ENCODE results near the gene FGF4. TPM values are rescaled to one million over a fixed set of nuclear protein-coding genes. Genes with fewer than 3 reads are reported as not detected.

The FGF4 gene
- total RNA-seq, 1 donor from 2014 or later: not detected

- Histone ChIP-seq H3K36me3 (ENCODE audit: control insufficient read depth, insufficient read depth, low read length) (no peaks in the 10 kb centered on the region), H3K4me3 (ENCODE audit: low read depth, low read length) (no peak overlapping the region), H3K27me3 (ENCODE audit: control insufficient read depth, insufficient read depth, low read length) (peaks cover 47% of the 10 kb centered on the region)
- DNase-seq (ENCODE audit: low read depth): no peak
- TF ChIP-seq, protein P1, sequence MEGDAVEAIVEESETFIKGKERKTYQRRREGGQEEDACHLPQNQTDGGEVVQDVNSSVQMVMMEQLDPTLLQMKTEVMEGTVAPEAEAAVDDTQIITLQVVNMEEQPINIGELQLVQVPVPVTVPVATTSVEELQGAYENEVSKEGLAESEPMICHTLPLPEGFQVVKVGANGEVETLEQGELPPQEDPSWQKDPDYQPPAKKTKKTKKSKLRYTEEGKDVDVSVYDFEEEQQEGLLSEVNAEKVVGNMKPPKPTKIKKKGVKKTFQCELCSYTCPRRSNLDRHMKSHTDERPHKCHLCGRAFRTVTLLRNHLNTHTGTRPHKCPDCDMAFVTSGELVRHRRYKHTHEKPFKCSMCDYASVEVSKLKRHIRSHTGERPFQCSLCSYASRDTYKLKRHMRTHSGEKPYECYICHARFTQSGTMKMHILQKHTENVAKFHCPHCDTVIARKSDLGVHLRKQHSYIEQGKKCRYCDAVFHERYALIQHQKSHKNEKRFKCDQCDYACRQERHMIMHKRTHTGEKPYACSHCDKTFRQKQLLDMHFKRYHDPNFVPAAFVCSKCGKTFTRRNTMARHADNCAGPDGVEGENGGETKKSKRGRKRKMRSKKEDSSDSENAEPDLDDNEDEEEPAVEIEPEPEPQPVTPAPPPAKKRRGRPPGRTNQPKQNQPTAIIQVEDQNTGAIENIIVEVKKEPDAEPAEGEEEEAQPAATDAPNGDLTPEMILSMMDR (IDR thresholded peaks at IDR 0.05; ENCODE audit: insufficient read depth, low read length, poor library complexity, severe bottlenecking): no peak
Measured at GRCh38 chr11:69778373-69778772, 3.2 kb upstream of the FGF4 start.

DNA sequence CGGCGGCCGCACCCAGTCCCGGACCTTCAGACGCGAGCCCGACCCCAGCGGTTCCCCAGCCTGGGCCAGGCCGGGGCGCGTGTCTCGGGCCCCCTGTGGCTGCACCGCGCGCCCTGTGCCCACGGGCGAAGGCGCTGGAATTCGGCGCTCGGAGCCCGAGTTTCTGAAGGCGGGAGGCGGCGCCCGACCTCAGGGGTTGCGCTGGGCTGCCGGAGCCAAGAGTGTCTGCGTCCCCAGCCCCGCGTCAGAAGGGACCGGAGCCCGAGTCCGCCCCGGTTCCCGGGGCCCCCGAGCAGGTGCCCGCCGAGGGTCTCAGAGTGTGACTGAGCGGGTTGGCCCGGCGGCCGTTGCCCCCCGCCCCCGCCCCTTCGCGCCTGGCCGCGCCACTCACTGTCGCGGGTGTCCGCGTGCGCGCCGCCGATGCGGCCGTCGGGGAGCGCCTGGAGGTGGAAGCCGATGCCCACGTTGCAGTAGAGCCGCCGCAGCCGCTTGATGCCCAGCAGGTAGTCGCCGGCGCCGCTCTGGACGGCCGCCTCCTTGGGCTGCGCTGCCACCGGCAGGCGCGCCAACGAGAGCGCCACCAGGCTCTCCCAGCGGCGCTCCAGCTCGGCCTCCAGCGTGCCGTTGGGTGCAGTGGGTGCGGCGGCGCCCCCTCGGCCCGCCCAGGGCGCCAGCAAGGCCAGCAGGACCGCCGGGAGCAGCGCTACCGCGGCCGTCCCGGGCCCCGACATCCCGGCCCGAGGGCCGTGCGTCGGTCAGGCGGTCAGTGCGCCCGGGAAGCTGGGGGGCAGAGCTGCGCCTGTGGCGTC lies 583 bp downstream of the FGF4 start:
- Histone ChIP-seq H3K36me3 (ENCODE audit: control insufficient read depth, insufficient read depth, low read length) (no peaks in the 10 kb centered on the region), H3K27me3 (ENCODE audit: control insufficient read depth, insufficient read depth, low read length) (peaks cover 55% of the 10 kb centered on the region), H3K4me3 (ENCODE audit: low read depth, low read length) (no peak overlapping the region)
- no peak for DNase-seq (ENCODE audit: low read depth)
- TF ChIP-seq, protein P1 (IDR thresholded peaks at IDR 0.05; ENCODE audit: insufficient read depth, low read length, poor library complexity, severe bottlenecking): no peak

DNA sequence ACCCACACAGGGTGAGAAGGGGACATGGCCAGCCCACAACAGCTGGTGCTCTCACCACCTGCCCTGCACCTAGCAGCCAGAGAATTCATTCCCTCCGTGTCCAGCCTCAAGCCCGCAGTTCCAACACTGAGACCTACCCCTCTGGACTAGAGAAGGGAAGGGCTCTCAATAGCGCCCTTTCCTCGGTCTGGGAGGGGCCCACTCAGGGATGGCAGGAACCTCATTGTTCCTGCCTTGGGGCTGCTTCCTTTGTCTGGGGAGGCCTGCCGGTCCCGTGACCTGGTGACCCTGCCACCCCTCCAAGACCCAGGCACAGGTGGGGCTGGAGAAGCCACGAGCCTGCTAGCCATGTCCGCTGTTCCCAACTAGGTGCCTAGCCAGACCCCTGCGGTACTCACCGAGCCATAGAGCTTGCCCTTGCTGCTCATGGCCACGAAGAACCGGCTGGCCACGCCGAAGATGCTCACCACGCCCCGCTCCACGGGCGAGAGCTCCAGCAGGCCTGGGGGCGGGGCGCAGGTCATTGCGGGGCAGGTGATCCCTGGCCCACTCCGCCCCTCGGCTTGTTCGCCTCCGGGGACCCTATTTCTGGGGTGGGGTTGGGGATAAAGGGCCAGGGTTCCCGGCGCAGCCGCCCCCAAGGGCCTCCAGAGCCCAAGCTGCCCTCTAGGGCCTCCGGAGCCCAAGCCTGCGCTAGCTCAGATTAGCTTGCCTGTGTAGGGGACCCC lies 1.4 kb downstream of the FGF4 start:
- no peak for DNase-seq (ENCODE audit: low read depth)
- H3K4me3 ChIP-seq (ENCODE audit: low read depth, low read length): no peak overlapping the region
- H3K27me3 ChIP-seq (ENCODE audit: control insufficient read depth, insufficient read depth, low read length): peaks cover 55% of the 10 kb centered on the region
- H3K36me3 ChIP-seq (ENCODE audit: control insufficient read depth, insufficient read depth, low read length): no peaks in the 10 kb centered on the region
- TF ChIP-seq, protein P1 (IDR thresholded peaks at IDR 0.05; ENCODE audit: insufficient read depth, low read length, poor library complexity, severe bottlenecking): no peak

GRCh38 chr11:69771466-69771865 lies 3.7 kb downstream of the FGF4 start:
- DNase-seq (ENCODE audit: low read depth): no peak
- H3K4me3 ChIP-seq (ENCODE audit: low read depth, low read length): no peak overlapping the region
- no peaks in the 10 kb centered on the region for H3K36me3 ChIP-seq (ENCODE audit: control insufficient read depth, insufficient read depth, low read length)
- H3K27me3 ChIP-seq (ENCODE audit: control insufficient read depth, insufficient read depth, low read length): peaks cover 48% of the 10 kb centered on the region
- TF ChIP-seq, protein P1 (IDR thresholded peaks at IDR 0.05; ENCODE audit: insufficient read depth, low read length, poor library complexity, severe bottlenecking): no peak

DNA sequence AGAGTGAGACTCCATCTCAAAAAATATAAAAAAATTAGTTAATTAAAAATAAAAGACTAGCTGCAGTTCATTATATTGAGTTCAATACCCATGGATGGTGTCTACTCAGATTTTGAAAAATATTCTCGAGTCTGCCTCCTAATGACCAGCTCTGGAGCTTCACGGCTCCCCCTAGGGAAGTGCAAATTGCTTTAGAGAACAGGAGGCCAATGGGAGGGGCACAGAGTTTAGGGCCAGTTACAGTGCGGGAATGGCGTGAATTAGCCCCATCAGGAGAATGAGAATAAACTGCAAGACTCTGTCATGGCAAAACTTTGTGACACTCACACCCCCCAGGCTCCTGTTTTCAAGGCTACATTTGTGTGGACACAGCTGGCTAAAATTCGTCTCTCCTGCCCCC lies 4.6 kb downstream of the FGF4 start:
- H3K36me3 ChIP-seq (ENCODE audit: control insufficient read depth, insufficient read depth, low read length): no peaks in the 10 kb centered on the region
- peaks cover 39% of the 10 kb centered on the region for H3K27me3 ChIP-seq (ENCODE audit: control insufficient read depth, insufficient read depth, low read length)
- DNase-seq (ENCODE audit: low read depth): no peak
- TF ChIP-seq, protein P1 (IDR thresholded peaks at IDR 0.05; ENCODE audit: insufficient read depth, low read length, poor library complexity, severe bottlenecking): no peak
- H3K4me3 ChIP-seq (ENCODE audit: low read depth, low read length): no peak overlapping the region
